Sigmoid colon (tissue), 7 donors: ENCODE data around the gene RTBDN. TPM values are rescaled to one million over a fixed set of nuclear protein-coding genes. Genes with fewer than 3 reads are reported as not detected.

ENCODE experiments used
- DNase-seq: peaks from one replicate; pipeline ENCODE4 v3.0.0-alpha.2; 2019
- H3K27ac ChIP-seq, 4 donors: fragments of 200-600 bp; sonication (generic); one replicate each; pipeline ENCODE4 v1.5.1; 2016 to 2019; ENCODE audit warnings: mild to moderate bottlenecking in 1 of 4
- H3K27me3 ChIP-seq, 3 donors: fragments of 200-600 bp; sonication (generic); one replicate each; pipeline ENCODE4 v1.5.1; 2019; ENCODE audit warnings: mild to moderate bottlenecking in 1 of 3
- H3K36me3 ChIP-seq, 4 donors: fragments of 200-600 bp; sonication (generic); one replicate each; pipeline ENCODE4 v1.5.1; 2016 to 2019
- H3K4me1 ChIP-seq, 4 donors: fragments of 200-600 bp; sonication (generic); one replicate each; pipeline ENCODE4 v1.5.1; 2017 to 2019
- H3K4me3 ChIP-seq, 4 donors: fragments of 200-600 bp; sonication (generic); one replicate each; pipeline ENCODE4 v1.5.1; 2017 to 2019; ENCODE audit warnings: mild to moderate bottlenecking in 2 of 4, moderate library complexity in 1 of 4
- H3K9me3 ChIP-seq, 4 donors: fragments of 200-600 bp in 3 of 4; sonication (generic) in 3 of 4; one replicate each; pipeline versions ENCODE4 v1.5.1 to v1.6.1; 2013 to 2019
- EP300 ChIP-seq, 4 donors: sonication (generic); formaldehyde crosslinking; IDR thresholded peaks; one replicate each; pipeline ENCODE4 v1.6.1; 2017; ENCODE audit warnings: antibody characterized with exemption in 4 of 4
- POLR2A ChIP-seq, 2 donors: fragments of 450-650 bp; IDR thresholded peaks; one replicate each; pipeline ENCODE4 v1.6.1; 2016; ENCODE audit warnings: antibody characterized with exemption in 2 of 2, mild to moderate bottlenecking in 2 of 2, moderate library complexity in 2 of 2
- POLR2AphosphoS5 ChIP-seq, 4 donors: sonication (generic); formaldehyde crosslinking; IDR thresholded peaks; one replicate each; pipeline ENCODE4 v1.6.1; 2017; ENCODE audit warnings: antibody characterized with exemption in 4 of 4
- WGBS, 2 donors: extraction: QIAGEN DNeasy Blood & Tissue Kit; methylation state at CpG; one replicate each; pipeline ENCODE4 v1.1.7; 2013; 5-methylcytosine and 5-hydroxymethylcytosine counted together
- intact Hi-C: fragments of 100-400 bp; cut with DNase I; formaldehyde crosslinking; loops from one replicate; pipeline ENCODE4 v1.15.1; 2023
- polyA plus RNA-seq, 3 donors: library from polyadenylated mRNA; stranded (reverse); fragments of 200-250 nt; gene quantifications; one replicate each; pipeline ENCODE4 v1.2.3, GENCODE V29; 2013
- small RNA-seq, 3 donors: library from RNA; depleted of rRNA; stranded (forward); fragments of <200 nt; gene quantifications; one replicate each; pipeline ENCODE3, GENCODE V24; 2016
- total RNA-seq, 4 donors: library from RNA; depleted of rRNA; stranded (reverse); fragments of >200 nt; gene quantifications; one replicate each; pipeline ENCODE4 v1.1.0, GENCODE V29; 2016
- TF ChIP-seq, protein P1 (sequence below), 4 experiments: fragments of 450-650 bp in 3 of 4; fragments of 200-600 bp in 1 of 4; IDR thresholded peaks; one replicate each; pipeline ENCODE4 v1.5.1; 2016 to 2019; ENCODE audit warnings: antibody characterized with exemption in 4 of 4, mild to moderate bottlenecking in 3 of 4, moderate library complexity in 2 of 4
- donor health status: healthy with polysubstance abuse.
- donor health status: Bipolar disorder and iron deficiency.
- donor health status: healthy.

The RTBDN gene
- total and polyA plus RNA-seq, 7 donors = 0.82 to 1.8 (median 0.83) TPM; not detected in 4

DNA sequence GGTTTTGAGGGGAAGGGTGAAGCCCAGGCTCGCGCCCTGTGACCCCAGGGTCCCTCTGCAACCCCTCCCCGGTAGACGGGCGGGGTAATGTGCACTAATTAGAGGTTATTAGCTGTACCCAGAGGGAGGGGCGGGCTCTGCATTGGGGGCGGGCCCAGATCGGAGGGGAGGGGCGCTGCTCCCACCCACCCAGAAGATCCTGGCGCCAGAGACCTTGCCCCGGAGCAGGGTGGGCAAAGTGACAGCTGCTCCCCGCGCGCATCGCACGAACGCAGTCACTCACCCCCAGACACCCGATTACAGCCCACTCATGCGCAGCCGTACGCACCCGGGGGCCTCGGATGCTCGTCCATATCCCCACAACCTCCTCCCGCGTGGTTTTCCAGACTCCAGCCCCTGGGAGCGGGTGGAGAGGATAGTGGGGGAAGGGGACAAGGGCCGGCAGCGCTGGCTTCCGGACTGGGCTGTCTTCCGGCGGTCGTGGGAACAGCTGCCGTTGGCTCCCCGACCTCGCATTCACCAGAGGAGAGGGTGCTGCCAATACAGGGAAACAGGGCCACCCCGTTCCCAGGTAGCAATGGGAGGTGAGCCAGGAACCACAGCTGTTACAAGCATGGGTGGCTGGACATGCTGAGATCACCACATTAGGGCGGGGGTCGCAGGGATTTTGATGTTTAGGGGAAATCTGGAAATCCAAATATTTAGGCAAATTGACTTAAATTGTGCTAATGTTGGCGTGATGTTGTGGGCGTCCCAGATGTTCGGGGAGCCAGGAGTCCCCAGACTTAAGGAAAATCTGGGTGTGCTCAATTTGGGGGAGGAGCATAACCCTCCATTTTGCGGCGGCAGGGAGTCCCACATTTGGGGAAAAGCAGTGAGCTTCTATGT, 56.1 kb downstream of the RTBDN start:
- intact Hi-C loops = no loop called here
- Histone ChIP-seq H3K9me3 (no peaks in the 10 kb centered on the region), H3K4me1 (peaks cover 0 to 57% (median 41%) of the 10 kb centered on the region in 4 donors), H3K27ac (peak overlapping the region; percentile 89 to 97 (median 94)), H3K4me3 (peak overlapping the region; percentile 44 to 67 (median 54)), H3K36me3 (no peaks in the 10 kb centered on the region), H3K27me3 (no peaks in the 10 kb centered on the region)
- DNase-seq = peak; percentile 92
- TF ChIP-seq POLR2A (IDR thresholded peaks at IDR 0.05) (peak; percentile 23 to 29), POLR2AphosphoS5 (IDR thresholded peaks at IDR 0.05) (peak; percentile 25 to 67 (median 57)), EP300 (IDR thresholded peaks at IDR 0.05) (peak in 1 of 4 donors; percentile 3)
- TF ChIP-seq, protein P1, sequence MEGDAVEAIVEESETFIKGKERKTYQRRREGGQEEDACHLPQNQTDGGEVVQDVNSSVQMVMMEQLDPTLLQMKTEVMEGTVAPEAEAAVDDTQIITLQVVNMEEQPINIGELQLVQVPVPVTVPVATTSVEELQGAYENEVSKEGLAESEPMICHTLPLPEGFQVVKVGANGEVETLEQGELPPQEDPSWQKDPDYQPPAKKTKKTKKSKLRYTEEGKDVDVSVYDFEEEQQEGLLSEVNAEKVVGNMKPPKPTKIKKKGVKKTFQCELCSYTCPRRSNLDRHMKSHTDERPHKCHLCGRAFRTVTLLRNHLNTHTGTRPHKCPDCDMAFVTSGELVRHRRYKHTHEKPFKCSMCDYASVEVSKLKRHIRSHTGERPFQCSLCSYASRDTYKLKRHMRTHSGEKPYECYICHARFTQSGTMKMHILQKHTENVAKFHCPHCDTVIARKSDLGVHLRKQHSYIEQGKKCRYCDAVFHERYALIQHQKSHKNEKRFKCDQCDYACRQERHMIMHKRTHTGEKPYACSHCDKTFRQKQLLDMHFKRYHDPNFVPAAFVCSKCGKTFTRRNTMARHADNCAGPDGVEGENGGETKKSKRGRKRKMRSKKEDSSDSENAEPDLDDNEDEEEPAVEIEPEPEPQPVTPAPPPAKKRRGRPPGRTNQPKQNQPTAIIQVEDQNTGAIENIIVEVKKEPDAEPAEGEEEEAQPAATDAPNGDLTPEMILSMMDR (IDR thresholded peaks at IDR 0.05) = no peak
- 3 to 4% methylated on average over 44 of the region's 44 CpGs for WGBS, 2 donors

DNA sequence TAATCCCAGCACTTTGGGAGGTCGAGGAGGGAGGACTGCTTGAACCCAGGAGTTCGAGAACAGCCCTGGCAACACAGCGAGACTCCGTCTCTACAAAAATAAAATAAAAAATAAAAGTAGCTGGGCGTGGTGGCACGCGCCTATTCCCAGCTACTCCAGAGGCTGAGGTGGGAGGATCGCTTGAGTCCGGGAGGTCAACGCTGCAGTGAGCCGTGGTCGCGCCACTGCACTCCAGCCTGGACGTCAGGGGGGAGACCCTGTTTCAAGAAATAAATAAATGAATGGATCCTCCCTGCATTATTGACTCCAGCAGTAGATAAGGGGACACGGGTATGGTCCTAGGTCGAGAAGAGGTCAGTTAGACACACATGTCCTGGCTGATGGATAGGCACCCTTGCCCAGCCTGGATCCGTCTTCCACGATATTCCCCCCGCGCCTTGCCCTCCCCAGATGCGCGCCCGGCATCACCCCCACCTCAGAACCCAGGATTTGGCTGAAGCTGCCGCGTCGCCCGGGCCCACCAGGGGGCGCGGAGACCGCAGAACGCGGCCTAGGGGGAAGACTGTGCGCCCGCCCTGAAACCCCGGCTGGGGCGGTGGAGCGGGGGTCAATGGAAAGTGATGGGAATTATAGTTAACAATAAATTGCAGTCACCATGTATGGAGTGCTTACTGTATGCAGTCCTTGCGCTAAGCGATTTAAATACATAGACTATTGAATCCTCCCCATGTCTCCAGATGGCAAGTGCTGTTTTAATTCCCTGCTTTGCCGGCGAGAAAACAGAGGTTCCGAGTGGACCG, 57.0 kb downstream of the RTBDN start:
- Histone ChIP-seq H3K36me3 (no peaks in the 10 kb centered on the region), H3K4me1 (peaks cover 0 to 51% (median 34%) of the 10 kb centered on the region in 4 donors), H3K27me3 (no peaks in the 10 kb centered on the region), H3K9me3 (no peaks in the 10 kb centered on the region), H3K4me3 (peak overlapping the region; percentile 44 to 67 (median 54)), H3K27ac (peak overlapping the region; percentile 89 to 97 (median 94))
- 3 to 11% methylated on average over 43 of the region's 43 CpGs for WGBS, 2 donors
- TF ChIP-seq POLR2AphosphoS5 (IDR thresholded peaks at IDR 0.05) = peak; percentile 36 to 71 (median 46)
- TF ChIP-seq EP300 (IDR thresholded peaks at IDR 0.05) = peak in 1 of 4 donors; percentile 23
- TF ChIP-seq, protein P1 (IDR thresholded peaks at IDR 0.05) = peak; percentile 96 to 98 (median 98)
- TF ChIP-seq POLR2A (IDR thresholded peaks at IDR 0.05) = no peak
- intact Hi-C loops = loop anchor here (1.0 kb wide), 1 partner anchor 19 kb away; no protein-coding TSS in a partner anchor
- DNase-seq = peak; percentile 90

Small RNA genes within 50 kb of the gene (small RNA-seq; reads per million reads assigned to genes)
- gene MIR5684 = 0 reads per million in 3 donors
- gene MIR6794 = 0 reads per million in 3 donors

Other genes starting within 250 kb of the RTBDN start
- 1 to 10 TPM; 4.3 to 7.8 (median 5.5) TPM for gene ZNF490, start 223.8 kb downstream of the RTBDN start, total RNA-seq
- 1 to 10 TPM in 2 of 3 donors, not detected in 1; 1.6 to 2.2 TPM for gene ZNF490, start 223.8 kb downstream of the RTBDN start, polyA plus RNA-seq
- 10 to 100 TPM; 16.6 to 27.6 (median 22.3) TPM for gene ZNF791, start 223.7 kb downstream of the RTBDN start, total RNA-seq
- 1 to 10 TPM; 4.2 to 9.4 (median 5.3) TPM for gene ZNF791, start 223.7 kb downstream of the RTBDN start, polyA plus RNA-seq
- gene MAN2B1, start 167.8 kb downstream of the RTBDN start, total RNA-seq = 10 to 100 TPM; 41.1 to 75.6 (median 63.8) TPM
- 10 to 100 TPM; 26.4 to 68.1 (median 31.0) TPM for gene MAN2B1, start 167.8 kb downstream of the RTBDN start, polyA plus RNA-seq
- gene WDR83, start 167.8 kb downstream of the RTBDN start, total RNA-seq = 10 to 100 TPM in 2 of 4 donors, 1 to 10 TPM in 2; 7.8 to 11.7 (median 10.0) TPM
- 10 to 100 TPM in 2 of 3 donors, 1 to 10 TPM in 1; 8.3 to 13.4 (median 12.6) TPM for gene WDR83, start 167.8 kb downstream of the RTBDN start, polyA plus RNA-seq
- 100 to 1,000 TPM; 105 to 160 (median 136) TPM for gene DHPS, start 152.7 kb downstream of the RTBDN start, total RNA-seq
- 10 to 100 TPM; 60.3 to 74.1 (median 73.3) TPM for gene DHPS, start 152.7 kb downstream of the RTBDN start, polyA plus RNA-seq
- not detected for gene GNG14, start 146.6 kb downstream of the RTBDN start, total RNA-seq
- gene GNG14, start 146.6 kb downstream of the RTBDN start, polyA plus RNA-seq = not detected
- 1 to 10 TPM; 3.6 to 6.4 (median 4.5) TPM for gene FBXW9, start 137.9 kb downstream of the RTBDN start, total RNA-seq
- gene FBXW9, start 137.9 kb downstream of the RTBDN start, polyA plus RNA-seq = 10 to 100 TPM in 1 of 3 donors, 1 to 10 TPM in 2; 6.2 to 10.8 (median 7.8) TPM
- 10 to 100 TPM; 54.2 to 92.2 (median 60.5) TPM for gene TNPO2, start 110.6 kb downstream of the RTBDN start, total RNA-seq
- 10 to 100 TPM in 2 of 3 donors, 1 to 10 TPM in 1; 9.5 to 47.2 (median 12.0) TPM for gene TNPO2, start 110.6 kb downstream of the RTBDN start, polyA plus RNA-seq
- 100 to 1,000 TPM; 443 to 505 (median 475) TPM for gene TRIR, start 99.9 kb downstream of the RTBDN start, total RNA-seq
- 100 to 1,000 TPM; 261 to 324 (median 321) TPM for gene TRIR, start 99.9 kb downstream of the RTBDN start, polyA plus RNA-seq
- gene GET3, start 97.1 kb downstream of the RTBDN start, total RNA-seq = 10 to 100 TPM; 34.6 to 59.4 (median 44.5) TPM
- 100 to 1,000 TPM in 1 of 3 donors, 10 to 100 TPM in 2; 85.8 to 121 (median 98.5) TPM for gene GET3, start 97.1 kb downstream of the RTBDN start, polyA plus RNA-seq
- gene BEST2, start 82.8 kb downstream of the RTBDN start, total RNA-seq = under 1 TPM in 1 of 4 donors, not detected in 3; 0.36 TPM
- 10 to 100 TPM; 44.4 to 50.0 (median 45.8) TPM for gene BEST2, start 82.8 kb downstream of the RTBDN start, polyA plus RNA-seq
- gene HOOK2, start 59.0 kb downstream of the RTBDN start, total RNA-seq = 10 to 100 TPM; 10.2 to 37.9 (median 12.7) TPM
- 10 to 100 TPM; 36.0 to 80.4 (median 42.1) TPM for gene HOOK2, start 59.0 kb downstream of the RTBDN start, polyA plus RNA-seq
- gene JUNB, start 43.1 kb downstream of the RTBDN start, total RNA-seq = 1,000 to 10,000 TPM in 1 of 4 donors, 100 to 1,000 TPM in 3; 125 to 1,252 (median 504) TPM
- 100 to 1,000 TPM in 2 of 3 donors, 10 to 100 TPM in 1; 91.6 to 289 (median 249) TPM for gene JUNB, start 43.1 kb downstream of the RTBDN start, polyA plus RNA-seq
- gene PRDX2, start 32.8 kb downstream of the RTBDN start, total RNA-seq = 100 to 1,000 TPM; 248 to 312 (median 264) TPM
- 100 to 1,000 TPM; 277 to 379 (median 284) TPM for gene PRDX2, start 32.8 kb downstream of the RTBDN start, polyA plus RNA-seq
- not detected for gene THSD8, start 32.5 kb downstream of the RTBDN start, total RNA-seq
- gene THSD8, start 32.5 kb downstream of the RTBDN start, polyA plus RNA-seq = 1 to 10 TPM in 2 of 3 donors, not detected in 1; 2.5 to 2.8 TPM
- gene RNASEH2A, start 28.0 kb downstream of the RTBDN start, total RNA-seq = 1 to 10 TPM; 1.9 to 3.7 (median 3.0) TPM
- 10 to 100 TPM in 1 of 3 donors, 1 to 10 TPM in 2; 6.2 to 22.1 (median 7.2) TPM for gene RNASEH2A, start 28.0 kb downstream of the RTBDN start, polyA plus RNA-seq
- 1 to 10 TPM in 1 of 4 donors, under 1 TPM in 3; 0.49 to 3.3 (median 0.76) TPM for gene MAST1, start 3.9 kb upstream of the RTBDN start, total RNA-seq
- 1 to 10 TPM; 1.2 to 2.6 (median 1.8) TPM for gene MAST1, start 3.9 kb upstream of the RTBDN start, polyA plus RNA-seq
- gene DNASE2, start 46.9 kb upstream of the RTBDN start, total RNA-seq = 10 to 100 TPM; 28.6 to 45.1 (median 32.1) TPM
- gene DNASE2, start 46.9 kb upstream of the RTBDN start, polyA plus RNA-seq = 10 to 100 TPM; 11.4 to 45.4 (median 24.5) TPM
- gene KLF1, start 52.6 kb upstream of the RTBDN start, total RNA-seq = not detected
- under 1 TPM in 1 of 3 donors, not detected in 2; 0.10 TPM for gene KLF1, start 52.6 kb upstream of the RTBDN start, polyA plus RNA-seq
- 10 to 100 TPM; 24.7 to 85.0 (median 34.8) TPM for gene GCDH, start 56.6 kb upstream of the RTBDN start, total RNA-seq
- 10 to 100 TPM; 10.8 to 40.0 (median 21.3) TPM for gene GCDH, start 56.6 kb upstream of the RTBDN start, polyA plus RNA-seq
- not detected for gene SYCE2, start 84.7 kb upstream of the RTBDN start, total RNA-seq
- gene SYCE2, start 84.7 kb upstream of the RTBDN start, polyA plus RNA-seq = under 1 TPM in 1 of 3 donors, not detected in 2; 0.17 TPM
- gene FARSA, start 99.1 kb upstream of the RTBDN start, total RNA-seq = 10 to 100 TPM; 21.4 to 33.3 (median 31.7) TPM
- 10 to 100 TPM; 27.0 to 86.8 (median 29.1) TPM for gene FARSA, start 99.1 kb upstream of the RTBDN start, polyA plus RNA-seq
- gene CALR, start 104.0 kb upstream of the RTBDN start, total RNA-seq = 100 to 1,000 TPM; 147 to 260 (median 208) TPM
- 100 to 1,000 TPM in 2 of 3 donors, 10 to 100 TPM in 1; 70.3 to 717 (median 168) TPM for gene CALR, start 104.0 kb upstream of the RTBDN start, polyA plus RNA-seq
- 100 to 1,000 TPM in 3 of 4 donors, 10 to 100 TPM in 1; 98.8 to 133 (median 117) TPM for gene RAD23A, start 111.3 kb upstream of the RTBDN start, total RNA-seq
- 10 to 100 TPM; 58.7 to 99.3 (median 70.9) TPM for gene RAD23A, start 111.3 kb upstream of the RTBDN start, polyA plus RNA-seq
- 10 to 100 TPM; 36.0 to 65.8 (median 53.5) TPM for gene GADD45GIP1, start 122.6 kb upstream of the RTBDN start, total RNA-seq
- 10 to 100 TPM; 23.6 to 32.1 (median 28.2) TPM for gene GADD45GIP1, start 122.6 kb upstream of the RTBDN start, polyA plus RNA-seq
- 1 to 10 TPM; 1.2 to 2.0 (median 1.7) TPM for gene DAND5, start 135.0 kb upstream of the RTBDN start, total RNA-seq
- gene DAND5, start 135.0 kb upstream of the RTBDN start, polyA plus RNA-seq = under 1 TPM in 1 of 3 donors, not detected in 2; 0.13 TPM
- gene NFIX, start 160.9 kb upstream of the RTBDN start, total RNA-seq = 100 to 1,000 TPM in 1 of 4 donors, 10 to 100 TPM in 3; 44.1 to 104 (median 58.5) TPM
- gene NFIX, start 160.9 kb upstream of the RTBDN start, polyA plus RNA-seq = 10 to 100 TPM; 10.6 to 28.2 (median 22.2) TPM